Ishikawa (cell line): ENCODE data around the gene TIAM1.

Experiments
- CEBPB ChIP-seq: IDR thresholded peaks from 2 replicates; pipeline ENCODE4 v1.6.1; 2012
- CREB1 ChIP-seq: IDR thresholded peaks from 2 replicates; pipeline ENCODE4 v1.6.1; 2012; ENCODE audit warnings: low read depth
- EGR1 ChIP-seq: IDR thresholded peaks from 2 replicates; pipeline ENCODE4 v1.6.1; 2012
- EP300 ChIP-seq: IDR thresholded peaks from 2 replicates; pipeline ENCODE4 v1.6.1; 2012; ENCODE audit warnings: borderline replicate concordance
- FOXM1 ChIP-seq: IDR thresholded peaks from 2 replicates; pipeline ENCODE4 v1.6.1; 2012; ENCODE audit warnings: low read depth, borderline replicate concordance
- NFIC ChIP-seq: IDR thresholded peaks from 2 replicates; pipeline ENCODE4 v1.6.1; 2012
- RAD21 ChIP-seq: IDR thresholded peaks from 2 replicates; pipeline ENCODE4 v1.6.1; 2012; ENCODE audit warnings: low read depth
- TAF1 ChIP-seq: IDR thresholded peaks from 2 replicates; pipeline ENCODE4 v1.6.1; 2012; ENCODE audit warnings: low read depth, mild to moderate bottlenecking
- TCF12 ChIP-seq: IDR thresholded peaks from 2 replicates; pipeline ENCODE4 v1.6.1; 2012; ENCODE audit warnings: low read depth
- TEAD4 ChIP-seq: IDR thresholded peaks from 2 replicates; pipeline ENCODE4 v1.6.1; 2012
- YY1 ChIP-seq: IDR thresholded peaks from 2 replicates; pipeline ENCODE4 v1.6.1; 2012; ENCODE audit warnings: low read depth
- ZBTB7A ChIP-seq: IDR thresholded peaks from 2 replicates; pipeline ENCODE4 v1.6.1; 2012; ENCODE audit warnings: low read depth
- TF ChIP-seq, protein P1 (sequence below): IDR thresholded peaks from 2 replicates; pipeline ENCODE4 v1.6.1; 2012; ENCODE audit warnings: low read depth, mild to moderate bottlenecking
- TF ChIP-seq, protein P2 (sequence below): IDR thresholded peaks from 2 replicates; pipeline ENCODE4 v1.6.1; 2012
- TF ChIP-seq, protein P3 (sequence below): IDR thresholded peaks from 2 replicates; pipeline ENCODE4 v1.6.1; 2012

The TIAM1 gene

DNA sequence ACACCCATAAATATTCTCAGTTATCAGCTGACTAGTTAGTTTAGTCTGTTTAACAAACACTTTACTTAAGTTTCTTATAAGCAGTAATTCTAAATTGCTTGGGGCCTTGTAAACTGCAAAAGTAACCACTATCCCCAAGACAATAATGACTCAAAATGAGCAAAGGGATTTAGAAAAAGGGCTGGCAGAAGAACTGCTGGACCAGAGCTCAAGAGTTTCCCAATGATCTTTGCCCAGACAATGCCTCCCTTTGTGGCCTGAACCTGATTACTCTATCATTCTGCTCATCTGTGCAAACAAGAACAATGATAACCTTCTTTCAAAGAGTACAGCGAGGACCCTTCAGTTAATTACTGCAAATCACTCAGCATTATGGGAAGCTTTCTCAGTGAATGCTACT is 123.5 kb downstream of the TIAM1 start:
- TF ChIP-seq ZBTB7A (no peak), RAD21 (no peak), EGR1 (no peak)
- TF ChIP-seq, protein P1, sequence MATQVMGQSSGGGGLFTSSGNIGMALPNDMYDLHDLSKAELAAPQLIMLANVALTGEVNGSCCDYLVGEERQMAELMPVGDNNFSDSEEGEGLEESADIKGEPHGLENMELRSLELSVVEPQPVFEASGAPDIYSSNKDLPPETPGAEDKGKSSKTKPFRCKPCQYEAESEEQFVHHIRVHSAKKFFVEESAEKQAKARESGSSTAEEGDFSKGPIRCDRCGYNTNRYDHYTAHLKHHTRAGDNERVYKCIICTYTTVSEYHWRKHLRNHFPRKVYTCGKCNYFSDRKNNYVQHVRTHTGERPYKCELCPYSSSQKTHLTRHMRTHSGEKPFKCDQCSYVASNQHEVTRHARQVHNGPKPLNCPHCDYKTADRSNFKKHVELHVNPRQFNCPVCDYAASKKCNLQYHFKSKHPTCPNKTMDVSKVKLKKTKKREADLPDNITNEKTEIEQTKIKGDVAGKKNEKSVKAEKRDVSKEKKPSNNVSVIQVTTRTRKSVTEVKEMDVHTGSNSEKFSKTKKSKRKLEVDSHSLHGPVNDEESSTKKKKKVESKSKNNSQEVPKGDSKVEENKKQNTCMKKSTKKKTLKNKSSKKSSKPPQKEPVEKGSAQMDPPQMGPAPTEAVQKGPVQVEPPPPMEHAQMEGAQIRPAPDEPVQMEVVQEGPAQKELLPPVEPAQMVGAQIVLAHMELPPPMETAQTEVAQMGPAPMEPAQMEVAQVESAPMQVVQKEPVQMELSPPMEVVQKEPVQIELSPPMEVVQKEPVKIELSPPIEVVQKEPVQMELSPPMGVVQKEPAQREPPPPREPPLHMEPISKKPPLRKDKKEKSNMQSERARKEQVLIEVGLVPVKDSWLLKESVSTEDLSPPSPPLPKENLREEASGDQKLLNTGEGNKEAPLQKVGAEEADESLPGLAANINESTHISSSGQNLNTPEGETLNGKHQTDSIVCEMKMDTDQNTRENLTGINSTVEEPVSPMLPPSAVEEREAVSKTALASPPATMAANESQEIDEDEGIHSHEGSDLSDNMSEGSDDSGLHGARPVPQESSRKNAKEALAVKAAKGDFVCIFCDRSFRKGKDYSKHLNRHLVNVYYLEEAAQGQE: no peak

DNA sequence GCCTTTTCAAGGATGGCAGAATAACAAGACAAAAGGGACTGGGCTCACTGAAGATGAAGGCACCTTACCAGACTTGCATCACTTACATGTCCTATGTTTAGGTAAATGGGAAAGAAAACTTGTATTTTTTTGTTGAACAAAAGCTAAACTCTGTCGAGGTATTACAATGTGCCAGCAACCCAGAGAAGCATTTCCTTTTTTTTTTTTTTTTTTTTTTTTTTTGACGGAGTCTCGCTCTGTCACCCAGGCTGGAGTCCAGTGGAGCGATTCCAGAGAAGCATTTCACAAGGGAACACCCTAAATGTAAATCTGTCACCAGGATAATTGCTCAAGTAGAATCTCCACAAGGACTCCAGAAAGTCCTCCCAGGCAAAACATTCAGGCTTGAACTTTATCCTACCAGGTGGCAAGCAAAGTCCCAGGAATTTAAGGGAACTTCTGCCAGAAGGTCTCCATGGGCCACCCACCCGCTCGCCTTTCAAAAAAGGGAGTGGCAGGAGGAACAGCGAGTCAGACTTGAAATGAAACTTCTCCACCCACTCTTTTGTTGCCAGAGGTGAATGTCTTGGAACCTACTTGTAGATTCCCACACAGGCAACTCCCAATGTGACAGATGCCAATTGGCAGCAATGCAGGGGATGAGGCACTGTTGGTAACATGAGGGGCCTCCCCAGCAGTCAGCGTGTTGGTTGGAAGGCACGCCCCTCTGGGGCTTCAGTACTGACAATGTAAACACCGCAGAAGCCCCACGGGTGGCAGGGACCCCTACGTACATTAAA is 125.0 kb downstream of the TIAM1 start:
- no peak for TF ChIP-seq RAD21
- no peak for TF ChIP-seq ZBTB7A
- TF ChIP-seq CEBPB: no peak
- peak; percentile 62 for TF ChIP-seq EP300
- TF ChIP-seq, protein P1: no peak
- TF ChIP-seq EGR1: peak; percentile 56; the same call in 1 of the 2 replicates
- peak; percentile 66 for TF ChIP-seq NFIC
- peak; percentile 63; the same call in 1 of the 2 replicates for TF ChIP-seq TEAD4

DNA sequence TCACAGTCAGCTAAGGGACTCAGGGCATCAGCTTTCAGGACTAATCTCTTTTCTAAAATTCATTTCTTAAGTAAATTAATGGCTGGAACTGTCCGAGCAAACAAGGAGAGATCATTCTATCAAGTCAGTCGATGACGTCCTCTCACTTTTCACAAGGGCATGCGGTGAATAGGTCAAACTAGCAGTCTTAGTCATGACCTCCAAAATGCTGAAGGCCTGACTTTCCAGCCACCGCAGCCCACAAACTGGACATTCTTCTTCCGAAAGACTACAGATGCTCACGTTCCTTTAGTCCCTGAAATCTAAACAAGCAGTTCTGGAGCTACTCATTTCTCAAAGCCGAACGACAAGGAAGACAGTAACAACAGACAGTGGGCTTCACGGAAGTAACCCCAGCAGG is 127.9 kb downstream of the TIAM1 start:
- no peak for TF ChIP-seq ZBTB7A
- no peak for TF ChIP-seq TEAD4

DNA sequence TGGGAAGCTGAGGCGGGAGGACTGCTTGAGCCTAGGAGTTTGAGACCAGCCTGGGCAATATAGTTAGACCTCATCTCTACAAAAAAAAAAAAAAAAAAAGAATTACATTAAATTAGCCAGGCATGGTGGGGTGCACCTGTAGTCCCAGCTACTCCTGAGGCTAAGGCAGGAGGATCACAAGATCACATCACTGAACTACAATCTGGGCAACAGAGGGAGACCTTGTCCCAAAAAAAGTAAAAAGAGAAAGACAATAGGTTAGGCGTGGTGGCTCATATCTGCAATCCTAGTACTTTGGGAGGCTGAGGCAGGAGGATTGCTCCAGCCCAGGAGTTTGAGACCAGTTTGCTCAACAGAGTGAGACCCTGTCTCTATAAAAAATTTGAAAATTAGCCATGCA is 130.3 kb downstream of the TIAM1 start:
- TF ChIP-seq RAD21 (peak; percentile 36), YY1 (no peak), CEBPB (no peak), TEAD4 (no peak), NFIC (no peak)

DNA sequence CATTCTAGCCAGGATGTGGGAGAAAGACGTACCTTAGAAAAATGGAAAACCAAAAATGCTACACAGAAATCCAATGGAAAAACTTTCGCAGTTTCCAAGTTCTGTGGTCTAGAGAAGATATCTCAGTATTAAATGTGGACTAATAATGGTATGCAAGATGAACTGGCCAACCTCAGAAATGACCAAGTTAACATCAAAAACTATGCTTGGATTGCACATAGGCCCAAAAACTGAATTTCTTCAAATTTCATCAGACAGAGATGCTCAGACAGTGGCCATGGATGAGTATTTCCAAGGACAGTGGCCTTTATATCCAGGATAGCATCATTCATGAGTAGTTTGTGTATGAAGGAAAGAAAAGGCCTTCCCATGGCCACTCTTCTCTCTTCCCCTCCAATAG is 132.2 kb downstream of the TIAM1 start:
- no peak for TF ChIP-seq RAD21
- no peak for TF ChIP-seq CREB1
- TF ChIP-seq TEAD4: no peak
- TF ChIP-seq CEBPB: no peak
- no peak for TF ChIP-seq YY1
- TF ChIP-seq, protein P2, sequence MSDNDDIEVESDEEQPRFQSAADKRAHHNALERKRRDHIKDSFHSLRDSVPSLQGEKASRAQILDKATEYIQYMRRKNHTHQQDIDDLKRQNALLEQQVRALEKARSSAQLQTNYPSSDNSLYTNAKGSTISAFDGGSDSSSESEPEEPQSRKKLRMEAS: no peak
- TF ChIP-seq TAF1: no peak
- no peak for TF ChIP-seq NFIC
- TF ChIP-seq EGR1: no peak
- TF ChIP-seq, protein P1: no peak
- no peak for TF ChIP-seq EP300
- TF ChIP-seq, protein P3, sequence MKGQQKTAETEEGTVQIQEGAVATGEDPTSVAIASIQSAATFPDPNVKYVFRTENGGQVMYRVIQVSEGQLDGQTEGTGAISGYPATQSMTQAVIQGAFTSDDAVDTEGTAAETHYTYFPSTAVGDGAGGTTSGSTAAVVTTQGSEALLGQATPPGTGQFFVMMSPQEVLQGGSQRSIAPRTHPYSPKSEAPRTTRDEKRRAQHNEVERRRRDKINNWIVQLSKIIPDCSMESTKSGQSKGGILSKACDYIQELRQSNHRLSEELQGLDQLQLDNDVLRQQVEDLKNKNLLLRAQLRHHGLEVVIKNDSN: no peak
- TF ChIP-seq FOXM1: no peak
- TF ChIP-seq TCF12: no peak

DNA sequence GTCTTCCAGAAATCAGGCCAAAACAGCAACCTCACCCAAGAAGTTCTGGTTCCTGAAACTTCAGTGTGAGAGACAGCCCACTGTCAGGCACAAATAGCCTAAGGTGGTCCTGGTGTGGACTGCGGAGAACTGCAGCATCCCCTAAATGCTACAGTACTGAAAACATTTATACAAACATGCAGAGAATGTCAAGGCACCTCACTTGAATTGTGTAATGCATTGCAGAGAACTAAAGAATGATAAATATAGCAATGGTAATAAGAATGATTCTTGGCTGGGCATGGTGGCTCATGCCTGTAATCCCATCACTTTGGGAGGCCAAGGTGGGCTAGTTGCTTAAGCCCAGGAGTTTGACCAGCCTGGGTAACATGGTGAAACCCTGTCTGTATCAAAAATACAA is 138.6 kb downstream of the TIAM1 start:
- TF ChIP-seq TAF1 (no peak), NFIC (no peak), ZBTB7A (no peak), CEBPB (no peak), RAD21 (no peak), YY1 (no peak), FOXM1 (no peak), TCF12 (no peak), EP300 (no peak), TEAD4 (no peak), EGR1 (no peak), CREB1 (no peak)
- TF ChIP-seq, protein P1: no peak
- TF ChIP-seq, protein P2: no peak
- TF ChIP-seq, protein P3: no peak
